ENCODE measurements around the gene NOS2.
"Not testable (repeated sequence)": the region's sequence is repeated elsewhere in the genome, so short reads cannot be mapped to it uniquely, and the experiment has no call there.

The NOS2 gene

DNA sequence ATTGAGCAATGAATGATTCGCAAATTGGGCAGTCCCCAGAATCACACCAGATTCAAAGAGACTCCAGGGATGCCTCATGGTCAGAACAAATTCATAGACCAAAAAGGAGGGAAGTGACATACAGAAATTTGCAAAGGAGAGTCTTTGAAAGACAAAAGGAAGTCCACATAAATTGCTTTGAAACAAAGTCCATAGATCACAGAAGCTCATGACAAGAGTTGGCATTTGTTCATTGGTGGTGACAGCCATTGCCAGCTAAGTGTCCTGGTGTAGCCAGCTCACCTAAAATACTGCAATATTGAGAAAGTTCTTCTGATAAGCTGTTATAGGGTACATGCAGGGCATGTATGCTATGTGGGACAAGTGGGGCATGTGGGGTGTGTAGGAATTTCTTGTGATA lies 37.4 kb upstream of the NOS2 start:
- no CpG with 5 or more reads among the region's 1 CpG for WGBS (ENCODE audit: insufficient coverage, insufficient read length)
- not testable (repeated sequence) for H3K36me3 ChIP-seq (ENCODE audit: control insufficient read depth, insufficient read depth, low read length)

GRCh38 chr17:27836651-27837050 lies 36.3 kb upstream of the NOS2 start:
- Histone ChIP-seq H3K9me3 (ENCODE audit: control insufficient read depth, insufficient read depth, low read length) (no peaks in the 10 kb centered on the region), H3K27ac (ENCODE audit: low read length) (no peak overlapping the region), H3K4me3 (ENCODE audit: low read length) (no peak overlapping the region), H3K27me3 (ENCODE audit: control insufficient read depth, insufficient read depth, low read length) (no peaks in the 10 kb centered on the region), H3K36me3 (ENCODE audit: control insufficient read depth, insufficient read depth, low read length) (no peaks in the 10 kb centered on the region), H3K4me1 (ENCODE audit: control insufficient read depth, insufficient read depth, low read length) (no peaks in the 10 kb centered on the region)
- no peak for DNase-seq (ENCODE audit: low read depth, low spot score)

More for the DNA sequence above, 37.4 kb upstream of the NOS2 start:
- not testable (repeated sequence) for H3K9me3 ChIP-seq (ENCODE audit: control insufficient read depth, insufficient read depth, low read length); H3K27me3 ChIP-seq (ENCODE audit: control insufficient read depth, insufficient read depth, low read length); H3K4me1 ChIP-seq (ENCODE audit: control insufficient read depth, insufficient read depth, low read length); H3K4me3 ChIP-seq (ENCODE audit: low read length); DNase-seq (ENCODE audit: low read depth, low spot score); H3K27ac ChIP-seq (ENCODE audit: low read length)

DNA sequence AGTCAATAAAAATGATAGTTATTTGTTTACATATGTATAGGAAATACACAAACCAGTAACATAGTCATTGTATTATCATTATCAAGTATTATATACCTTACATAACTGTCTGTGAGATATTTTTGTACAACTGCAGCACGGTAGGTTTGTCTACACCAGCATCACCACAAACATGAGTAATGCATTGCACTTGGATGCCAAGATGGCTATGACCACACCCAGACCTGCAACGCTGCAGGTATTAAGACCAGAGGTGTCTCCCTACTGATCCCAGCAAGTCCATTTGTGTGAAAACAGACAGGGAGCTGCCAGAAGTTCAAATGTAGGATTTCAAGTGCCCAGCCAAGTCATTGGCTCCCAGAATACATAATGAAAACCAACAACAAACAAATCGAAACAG lies 34.2 kb upstream of the NOS2 start:
- DNase-seq (ENCODE audit: low read depth, low spot score), result no peak
- Histone ChIP-seq H3K9me3 (ENCODE audit: control insufficient read depth, insufficient read depth, low read length) (no peaks in the 10 kb centered on the region), H3K27me3 (ENCODE audit: control insufficient read depth, insufficient read depth, low read length) (no peaks in the 10 kb centered on the region), H3K4me1 (ENCODE audit: control insufficient read depth, insufficient read depth, low read length) (no peaks in the 10 kb centered on the region), H3K27ac (ENCODE audit: low read length) (no peak overlapping the region), H3K36me3 (ENCODE audit: control insufficient read depth, insufficient read depth, low read length) (no peaks in the 10 kb centered on the region), H3K4me3 (ENCODE audit: low read length) (no peak overlapping the region)
- no CpG with 5 or more reads among the region's 3 CpGs for WGBS (ENCODE audit: insufficient coverage, insufficient read length)

- DNase-seq (ENCODE audit: low read depth, low spot score), result no peak
- H3K4me1 ChIP-seq (ENCODE audit: control insufficient read depth, insufficient read depth, low read length), result no peaks in the 10 kb centered on the region
- H3K4me3 ChIP-seq (ENCODE audit: low read length), result no peak overlapping the region
- H3K9me3 ChIP-seq (ENCODE audit: control insufficient read depth, insufficient read depth, low read length), result no peaks in the 10 kb centered on the region
- no peaks in the 10 kb centered on the region for H3K27me3 ChIP-seq (ENCODE audit: control insufficient read depth, insufficient read depth, low read length)
- H3K36me3 ChIP-seq (ENCODE audit: control insufficient read depth, insufficient read depth, low read length), result no peaks in the 10 kb centered on the region
- no peak overlapping the region for H3K27ac ChIP-seq (ENCODE audit: low read length)
Observed at GRCh38 chr17:27832831-27833230, 32.5 kb upstream of the NOS2 start.

GRCh38 chr17:27829888-27830287 lies 29.6 kb upstream of the NOS2 start:
- H3K27me3 ChIP-seq (ENCODE audit: control insufficient read depth, insufficient read depth, low read length); H3K36me3 ChIP-seq (ENCODE audit: control insufficient read depth, insufficient read depth, low read length); DNase-seq (ENCODE audit: low read depth, low spot score); H3K27ac ChIP-seq (ENCODE audit: low read length); H3K4me3 ChIP-seq (ENCODE audit: low read length); H3K9me3 ChIP-seq (ENCODE audit: control insufficient read depth, insufficient read depth, low read length); H3K4me1 ChIP-seq (ENCODE audit: control insufficient read depth, insufficient read depth, low read length): not testable (repeated sequence)
- WGBS (ENCODE audit: insufficient coverage, insufficient read length), result no CpG with 5 or more reads among the region's 1 CpG

- WGBS (ENCODE audit: insufficient coverage, insufficient read length), result no CpG with 5 or more reads among the region's 2 CpGs
- not testable (repeated sequence) for H3K9me3 ChIP-seq (ENCODE audit: control insufficient read depth, insufficient read depth, low read length); H3K27me3 ChIP-seq (ENCODE audit: control insufficient read depth, insufficient read depth, low read length); H3K27ac ChIP-seq (ENCODE audit: low read length); H3K4me3 ChIP-seq (ENCODE audit: low read length); DNase-seq (ENCODE audit: low read depth, low spot score); H3K36me3 ChIP-seq (ENCODE audit: control insufficient read depth, insufficient read depth, low read length); H3K4me1 ChIP-seq (ENCODE audit: control insufficient read depth, insufficient read depth, low read length)
Observed at GRCh38 chr17:27829143-27829711, 28.9 kb upstream of the NOS2 start.

GRCh38 chr17:27825459-27825858 lies 25.1 kb upstream of the NOS2 start:
- no CpG with 5 or more reads among the region's 5 CpGs for WGBS (ENCODE audit: insufficient coverage, insufficient read length)
- DNase-seq (ENCODE audit: low read depth, low spot score), result no peak

GRCh38 chr17:27824745-27825144 lies 24.4 kb upstream of the NOS2 start:
- H3K27me3 ChIP-seq (ENCODE audit: control insufficient read depth, insufficient read depth, low read length), result no peaks in the 10 kb centered on the region
- no peaks in the 10 kb centered on the region for H3K4me1 ChIP-seq (ENCODE audit: control insufficient read depth, insufficient read depth, low read length)
- H3K9me3 ChIP-seq (ENCODE audit: control insufficient read depth, insufficient read depth, low read length), result 0 out of 2 replicates have a peak, but pooled peaks cover 1% of the 10 kb centered on the region
- no peak overlapping the region for H3K4me3 ChIP-seq (ENCODE audit: low read length)
- DNase-seq (ENCODE audit: low read depth, low spot score), result no peak
- H3K36me3 ChIP-seq (ENCODE audit: control insufficient read depth, insufficient read depth, low read length), result no peaks in the 10 kb centered on the region
- no peak overlapping the region for H3K27ac ChIP-seq (ENCODE audit: low read length)
- no CpG with 5 or more reads among the region's 4 CpGs for WGBS (ENCODE audit: insufficient coverage, insufficient read length)

More at GRCh38 chr17:27825459-27825858, 25.1 kb upstream of the NOS2 start:
- Histone ChIP-seq H3K27me3 (ENCODE audit: control insufficient read depth, insufficient read depth, low read length) (no peaks in the 10 kb centered on the region), H3K9me3 (ENCODE audit: control insufficient read depth, insufficient read depth, low read length) (0 out of 2 replicates have a peak, but pooled peaks cover 1% of the 10 kb centered on the region), H3K36me3 (ENCODE audit: control insufficient read depth, insufficient read depth, low read length) (no peaks in the 10 kb centered on the region), H3K4me1 (ENCODE audit: control insufficient read depth, insufficient read depth, low read length) (no peaks in the 10 kb centered on the region), H3K27ac (ENCODE audit: low read length) (no peak overlapping the region), H3K4me3 (ENCODE audit: low read length) (no peak overlapping the region)

DNA sequence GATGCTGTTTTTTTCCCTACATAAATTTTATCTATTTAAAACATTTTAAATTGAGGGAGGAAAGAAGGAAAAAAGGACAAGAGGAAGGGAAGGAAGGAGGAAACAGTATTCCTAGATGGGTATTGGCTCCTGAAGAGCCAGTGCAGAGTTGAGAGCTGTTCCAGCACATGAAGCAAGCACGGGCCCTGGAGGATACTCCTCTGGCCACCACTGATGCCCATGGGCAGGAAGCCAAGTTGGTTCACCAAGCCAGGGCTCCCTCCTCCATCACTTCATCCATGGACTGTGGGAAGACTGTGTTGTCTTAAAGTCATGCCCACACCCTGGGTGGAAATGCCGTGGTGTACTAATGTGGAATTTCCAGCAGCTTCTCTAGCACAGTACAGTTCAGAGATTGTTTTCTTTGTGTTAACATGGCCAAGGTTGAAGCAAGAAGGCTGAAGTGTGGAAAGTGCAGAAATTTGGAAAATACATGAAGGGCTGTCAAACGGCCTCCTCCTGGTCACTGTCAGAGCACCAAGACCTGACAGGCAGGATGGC lies 23.9 kb upstream of the NOS2 start:
- H3K9me3 ChIP-seq (ENCODE audit: control insufficient read depth, insufficient read depth, low read length), result 0 out of 2 replicates have a peak, but pooled peaks cover 1% of the 10 kb centered on the region
- WGBS (ENCODE audit: insufficient coverage, insufficient read length), result no CpG with 5 or more reads among the region's 3 CpGs
- no peaks in the 10 kb centered on the region for H3K36me3 ChIP-seq (ENCODE audit: control insufficient read depth, insufficient read depth, low read length)

DNA sequence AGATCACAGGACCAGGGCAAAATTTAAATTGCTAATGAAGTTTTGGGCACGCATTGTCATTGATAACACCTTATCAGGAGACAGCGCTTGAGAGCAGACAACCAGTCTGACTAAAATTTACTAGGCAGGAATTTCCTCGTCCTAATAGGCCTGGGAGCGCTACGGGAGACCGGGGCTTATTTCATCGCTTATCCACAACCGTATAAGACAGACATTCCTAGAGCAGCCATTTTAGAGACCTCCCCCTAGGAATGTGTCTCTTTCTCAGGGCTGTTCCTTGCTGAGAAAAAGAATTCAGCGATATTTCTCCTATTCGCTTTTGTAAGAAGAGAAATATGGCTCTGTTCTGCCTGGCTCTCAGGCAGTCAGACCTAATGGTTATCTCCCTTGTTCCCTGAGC lies 21.8 kb upstream of the NOS2 start:
- not testable (repeated sequence) for H3K4me1 ChIP-seq (ENCODE audit: control insufficient read depth, insufficient read depth, low read length); H3K9me3 ChIP-seq (ENCODE audit: control insufficient read depth, insufficient read depth, low read length); H3K4me3 ChIP-seq (ENCODE audit: low read length); DNase-seq (ENCODE audit: low read depth, low spot score); H3K27me3 ChIP-seq (ENCODE audit: control insufficient read depth, insufficient read depth, low read length); H3K27ac ChIP-seq (ENCODE audit: low read length); H3K36me3 ChIP-seq (ENCODE audit: control insufficient read depth, insufficient read depth, low read length)
- WGBS (ENCODE audit: insufficient coverage, insufficient read length), result no CpG with 5 or more reads among the region's 10 CpGs

More for the DNA sequence above, 23.9 kb upstream of the NOS2 start:
- no peak overlapping the region for H3K27ac ChIP-seq (ENCODE audit: low read length)
- H3K4me1 ChIP-seq (ENCODE audit: control insufficient read depth, insufficient read depth, low read length), result no peaks in the 10 kb centered on the region
- H3K4me3 ChIP-seq (ENCODE audit: low read length), result no peak overlapping the region
- no peak for DNase-seq (ENCODE audit: low read depth, low spot score)
- H3K27me3 ChIP-seq (ENCODE audit: control insufficient read depth, insufficient read depth, low read length), result no peaks in the 10 kb centered on the region

GRCh38 chr17:27821318-27821717 lies 21.0 kb upstream of the NOS2 start:
- Histone ChIP-seq H3K4me3 (ENCODE audit: low read length) (no peak overlapping the region), H3K27ac (ENCODE audit: low read length) (no peak overlapping the region), H3K36me3 (ENCODE audit: control insufficient read depth, insufficient read depth, low read length) (no peaks in the 10 kb centered on the region), H3K27me3 (ENCODE audit: control insufficient read depth, insufficient read depth, low read length) (no peaks in the 10 kb centered on the region), H3K4me1 (ENCODE audit: control insufficient read depth, insufficient read depth, low read length) (no peaks in the 10 kb centered on the region), H3K9me3 (ENCODE audit: control insufficient read depth, insufficient read depth, low read length) (0 out of 2 replicates have a peak, but pooled peaks cover 1% of the 10 kb centered on the region)
- WGBS (ENCODE audit: insufficient coverage, insufficient read length), result no CpG with 5 or more reads among the region's 3 CpGs
- no peak for DNase-seq (ENCODE audit: low read depth, low spot score)
